Measurements from ENCODE around the gene ABAT.

The ABAT gene

GRCh38 chr16:8674413-8675022 is at the start of gene ABAT:
Gene ABAT (plus strand): TSS chr16:8674617. CDS start chr16:8735740, 61,123 bp downstream.
- DNase-seq (ENCODE audit: low spot score): peak; percentile 88

- DNase-seq (ENCODE audit: low spot score): no peak
Observed at GRCh38 chr16:8625491-8626087, 48.8 kb upstream of the ABAT start.

- no peak for DNase-seq (ENCODE audit: low spot score)
Observed at GRCh38 chr16:8626946-8627345, 47.5 kb upstream of the ABAT start.

- no peak for DNase-seq (ENCODE audit: low spot score)
Observed at GRCh38 chr16:8627456-8627855, 47.0 kb upstream of the ABAT start.

- no peak for DNase-seq (ENCODE audit: low spot score)
Observed at GRCh38 chr16:8628981-8629725, 45.3 kb upstream of the ABAT start.

- DNase-seq (ENCODE audit: low spot score): no peak
Observed at GRCh38 chr16:8630255-8630953, 44.0 kb upstream of the ABAT start.

GRCh38 chr16:8631373-8631772 is 43.0 kb upstream of the ABAT start:
- no peak for DNase-seq (ENCODE audit: low spot score)

GRCh38 chr16:8631818-8632465 is 42.5 kb upstream of the ABAT start:
- DNase-seq (ENCODE audit: low spot score): no peak

- no peak for DNase-seq (ENCODE audit: low spot score)
Observed at GRCh38 chr16:8632675-8633182, 41.7 kb upstream of the ABAT start.

- no peak for DNase-seq (ENCODE audit: low spot score)
Observed at GRCh38 chr16:8634991-8635736, 39.3 kb upstream of the ABAT start.

GRCh38 chr16:8639694-8640093 is 34.7 kb upstream of the ABAT start:
- no peak for DNase-seq (ENCODE audit: low spot score)

- DNase-seq (ENCODE audit: low spot score): no peak
Observed at GRCh38 chr16:8641671-8642070, 32.7 kb upstream of the ABAT start.

GRCh38 chr16:8642146-8642545 is 32.3 kb upstream of the ABAT start:
- DNase-seq (ENCODE audit: low spot score): no peak

- DNase-seq (ENCODE audit: low spot score): no peak
Observed at GRCh38 chr16:8644211-8645140, 29.9 kb upstream of the ABAT start.

- no peak for DNase-seq (ENCODE audit: low spot score)
Observed at GRCh38 chr16:8645141-8645521, 29.3 kb upstream of the ABAT start.

- DNase-seq (ENCODE audit: low spot score): no peak
Observed at GRCh38 chr16:8645831-8646230, 28.6 kb upstream of the ABAT start.

- DNase-seq (ENCODE audit: low spot score): no peak
Observed at GRCh38 chr16:8646326-8647053, 27.9 kb upstream of the ABAT start.

- no peak for DNase-seq (ENCODE audit: low spot score)
Observed at GRCh38 chr16:8647721-8648318, 26.6 kb upstream of the ABAT start.

- DNase-seq (ENCODE audit: low spot score): no peak
Observed at GRCh38 chr16:8648877-8649276, 25.5 kb upstream of the ABAT start.

Measured in CD4-positive, alpha-beta T cell treated with Interleukin-15 for 4 hours (primary cell).